ENCODE measurements around the gene IL15.

DNA sequence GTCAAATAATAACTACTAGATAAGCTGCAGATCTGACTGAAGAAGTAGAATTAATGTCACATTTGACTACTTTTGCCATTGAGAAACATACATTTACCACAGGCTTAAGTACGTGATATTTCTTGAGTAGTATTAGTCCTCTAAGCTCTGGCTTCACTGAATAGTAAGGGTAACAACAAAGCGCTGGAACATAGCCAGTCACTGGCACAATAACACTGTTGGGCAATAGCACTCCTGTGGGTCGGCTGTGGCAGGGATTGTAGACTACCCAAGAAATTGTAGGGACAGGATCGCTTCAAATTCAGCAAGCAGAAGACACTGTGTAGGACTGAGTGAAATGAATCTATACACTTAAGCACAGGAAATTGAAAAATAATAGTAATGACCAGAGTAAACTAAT, 27.1 kb upstream of the IL15 start:
- TF ChIP-seq, protein P1, sequence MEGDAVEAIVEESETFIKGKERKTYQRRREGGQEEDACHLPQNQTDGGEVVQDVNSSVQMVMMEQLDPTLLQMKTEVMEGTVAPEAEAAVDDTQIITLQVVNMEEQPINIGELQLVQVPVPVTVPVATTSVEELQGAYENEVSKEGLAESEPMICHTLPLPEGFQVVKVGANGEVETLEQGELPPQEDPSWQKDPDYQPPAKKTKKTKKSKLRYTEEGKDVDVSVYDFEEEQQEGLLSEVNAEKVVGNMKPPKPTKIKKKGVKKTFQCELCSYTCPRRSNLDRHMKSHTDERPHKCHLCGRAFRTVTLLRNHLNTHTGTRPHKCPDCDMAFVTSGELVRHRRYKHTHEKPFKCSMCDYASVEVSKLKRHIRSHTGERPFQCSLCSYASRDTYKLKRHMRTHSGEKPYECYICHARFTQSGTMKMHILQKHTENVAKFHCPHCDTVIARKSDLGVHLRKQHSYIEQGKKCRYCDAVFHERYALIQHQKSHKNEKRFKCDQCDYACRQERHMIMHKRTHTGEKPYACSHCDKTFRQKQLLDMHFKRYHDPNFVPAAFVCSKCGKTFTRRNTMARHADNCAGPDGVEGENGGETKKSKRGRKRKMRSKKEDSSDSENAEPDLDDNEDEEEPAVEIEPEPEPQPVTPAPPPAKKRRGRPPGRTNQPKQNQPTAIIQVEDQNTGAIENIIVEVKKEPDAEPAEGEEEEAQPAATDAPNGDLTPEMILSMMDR (IDR thresholded peaks at IDR 0.05), result no peak
- TF ChIP-seq EP300 (IDR thresholded peaks at IDR 0.05), result no peak

Measured in stomach (tissue), 4 donors.